UCSD-AML1 (cell line): ENCODE measurements around the gene ALDH3B1.

ENCODE experiments used
- DNase-seq: peaks from one replicate; lab custom pipeline; 2025; ENCODE audit not compliant: unreplicated experiment; lab: John Stamatoyannopoulos, UW

ALDH3B1 gene

GRCh38 chr11:68066742-68067141 lies 56.6 kb downstream of the ALDH3B1 start:
- no peak for DNase-seq

- DNase-seq = no peak
Measured at GRCh38 chr11:68067991-68068390, 57.9 kb downstream of the ALDH3B1 start.

GRCh38 chr11:68071281-68072048 lies 61.3 kb downstream of the ALDH3B1 start:
- DNase-seq = no peak

- DNase-seq = no peak
Measured at GRCh38 chr11:68074584-68075352, 64.6 kb downstream of the ALDH3B1 start.

- no peak for DNase-seq
Measured at GRCh38 chr11:68076371-68077042, 66.4 kb downstream of the ALDH3B1 start.

- no peak for DNase-seq
Measured at GRCh38 chr11:68077617-68078582, 67.8 kb downstream of the ALDH3B1 start.
